ENCODE measurements around the gene C1QTNF7.

DNA sequence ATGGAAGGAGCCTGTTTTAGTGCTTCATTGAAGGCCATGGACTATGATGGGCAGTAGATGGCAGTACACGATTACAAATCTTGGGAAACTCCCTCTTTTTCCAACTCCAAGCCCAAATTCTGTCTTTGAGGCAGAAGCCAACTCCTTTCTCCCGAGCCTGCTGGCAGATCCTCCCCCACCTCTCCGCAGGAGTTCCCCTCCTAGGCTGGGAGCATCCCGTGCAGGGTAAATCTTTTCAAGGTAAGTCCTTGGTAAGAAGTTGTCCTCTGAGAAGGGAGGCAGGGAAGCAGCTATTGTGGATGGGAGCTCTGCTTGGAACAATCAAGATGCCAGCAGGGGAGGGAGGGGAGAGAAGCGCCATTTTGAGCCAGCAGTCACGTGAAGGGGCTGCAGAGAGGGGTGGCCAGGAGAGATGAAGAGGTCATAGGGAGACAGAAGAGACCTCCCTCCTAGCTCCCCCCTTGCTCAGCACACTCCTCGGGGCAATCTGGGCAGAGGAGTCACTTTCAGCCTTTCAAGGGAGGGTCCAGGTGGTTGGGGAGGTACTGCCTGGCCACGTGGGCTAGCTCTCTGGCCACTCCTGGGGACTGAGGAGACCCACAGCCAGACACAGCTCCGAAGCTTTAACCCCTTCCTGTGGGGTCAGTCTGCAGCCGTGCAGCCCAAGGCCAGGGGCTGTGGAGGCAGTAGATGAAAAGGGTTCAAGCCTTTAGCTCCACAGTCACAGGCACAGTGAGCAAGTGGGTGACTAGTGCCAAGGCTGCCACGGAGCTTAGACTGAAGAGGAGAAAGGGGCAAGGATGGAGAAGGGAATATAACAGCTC, 51.5 kb downstream of the C1QTNF7 start:
- TF ChIP-seq, protein P1, sequence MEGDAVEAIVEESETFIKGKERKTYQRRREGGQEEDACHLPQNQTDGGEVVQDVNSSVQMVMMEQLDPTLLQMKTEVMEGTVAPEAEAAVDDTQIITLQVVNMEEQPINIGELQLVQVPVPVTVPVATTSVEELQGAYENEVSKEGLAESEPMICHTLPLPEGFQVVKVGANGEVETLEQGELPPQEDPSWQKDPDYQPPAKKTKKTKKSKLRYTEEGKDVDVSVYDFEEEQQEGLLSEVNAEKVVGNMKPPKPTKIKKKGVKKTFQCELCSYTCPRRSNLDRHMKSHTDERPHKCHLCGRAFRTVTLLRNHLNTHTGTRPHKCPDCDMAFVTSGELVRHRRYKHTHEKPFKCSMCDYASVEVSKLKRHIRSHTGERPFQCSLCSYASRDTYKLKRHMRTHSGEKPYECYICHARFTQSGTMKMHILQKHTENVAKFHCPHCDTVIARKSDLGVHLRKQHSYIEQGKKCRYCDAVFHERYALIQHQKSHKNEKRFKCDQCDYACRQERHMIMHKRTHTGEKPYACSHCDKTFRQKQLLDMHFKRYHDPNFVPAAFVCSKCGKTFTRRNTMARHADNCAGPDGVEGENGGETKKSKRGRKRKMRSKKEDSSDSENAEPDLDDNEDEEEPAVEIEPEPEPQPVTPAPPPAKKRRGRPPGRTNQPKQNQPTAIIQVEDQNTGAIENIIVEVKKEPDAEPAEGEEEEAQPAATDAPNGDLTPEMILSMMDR (IDR thresholded peaks at IDR 0.05): peak; percentile 19 to 60 (median 53)
- TF ChIP-seq POLR2AphosphoS5 (IDR thresholded peaks at IDR 0.05; ENCODE audit: insufficient read depth in 1 of 2, low read depth in 1 of 2) (peak; percentile 30 to 65), POLR2A (IDR thresholded peaks at IDR 0.05) (no peak)

All from vagina (tissue), 2 donors.